A549 (cell line): ENCODE measurements around the gene ANKRD10.

Source experiments
- CEBPB ChIP-seq, 2 experiments: fragments of >200 bp in 1 of 2; sonication (Bioruptor Twin) in 1 of 2; formaldehyde crosslinking in 1 of 2; IDR thresholded peaks; 2 replicates each; pipeline ENCODE4 v1.6.1; 2012 to 2016
- CTCF ChIP-seq: fragments of >200 bp; sonication (Bioruptor Twin); formaldehyde crosslinking; IDR thresholded peaks from 3 replicates; pipeline ENCODE4 v1.5.1; 2016
- ELK1 ChIP-seq: fragments of 150-350 bp; IDR thresholded peaks from 2 replicates; pipeline ENCODE4 v1.6.1; 2014; ENCODE audit warnings: low read depth, mild to moderate bottlenecking, low read length
- EP300 ChIP-seq, 2 experiments: fragments of >200 bp; sonication (Bioruptor Twin); formaldehyde crosslinking; IDR thresholded peaks; 2 replicates in 1 of 2; 3 replicates in 1 of 2; pipeline ENCODE4 v1.6.1; 2016 to 2017

- TF ChIP-seq ELK1, result no peak
- no peak for TF ChIP-seq CTCF
- TF ChIP-seq CEBPB (IDR thresholded peaks at IDR 0.05), result peak in 1 of 2 experiments; percentile 41; a peak in 1 of 4 replicates
- no peak for TF ChIP-seq EP300 (IDR thresholded peaks at IDR 0.05)
These were observed 1.4 kb downstream of the ANKRD10 start for GRCh38 chr13:110913322-110914080.
